Spleen (tissue), 11 donors: ENCODE measurements around the gene CCDC154. TPM values are rescaled to one million over a fixed set of nuclear protein-coding genes. Genes with fewer than 3 reads are reported as not detected.
A peak's percentile ranks its signal among the peaks of the same experiment; 100 is the strongest.

Experiments
- DNase-seq: peaks from one replicate; pipeline ENCODE4 v3.0.0-alpha.2; 2020
- H3K27ac ChIP-seq, 8 donors: fragments of 200-600 bp; sonication (generic) in 7 of 8; 1 replicate in 4 of 8; 2 replicates in 4 of 8; pipeline versions ENCODE4 v1.5.0 to v1.8.0; 2016 to 2021; ENCODE audit warnings: inconsistent platforms in 4 of 8, mild to moderate bottlenecking in 4 of 8, moderate library complexity in 1 of 8
- H3K27me3 ChIP-seq, 7 donors: fragments of 200-600 bp; sonication (generic) in 6 of 7; replicated peaks in 1 of 7; 1 replicate in 4 of 7; 2 replicates in 3 of 7; pipeline versions ENCODE4 v1.5.0 to v1.8.0; 2016 to 2021; ENCODE audit warnings: inconsistent platforms in 3 of 7, mild to moderate bottlenecking in 1 of 7
- H3K36me3 ChIP-seq, 6 donors: fragments of 200-600 bp; sonication (generic) in 5 of 6; 1 replicate in 4 of 6; 2 replicates in 2 of 6; pipeline versions ENCODE4 v1.5.0 to v1.8.0; 2016 to 2021; ENCODE audit warnings: inconsistent platforms in 2 of 6
- H3K4me1 ChIP-seq, 6 donors: fragments of 200-600 bp; sonication (generic) in 5 of 6; 1 replicate in 3 of 6; 2 replicates in 3 of 6; pipeline versions ENCODE4 v1.5.0 to v1.8.0; 2016 to 2021; ENCODE audit warnings: inconsistent platforms in 3 of 6
- H3K4me3 ChIP-seq, 8 donors: fragments of 200-600 bp; sonication (generic) in 7 of 8; 1 replicate in 4 of 8; 2 replicates in 4 of 8; pipeline versions ENCODE4 v1.5.0 to v1.8.0; 2016 to 2021; ENCODE audit warnings: inconsistent platforms in 4 of 8, mild to moderate bottlenecking in 4 of 8, moderate library complexity in 2 of 8
- H3K9me3 ChIP-seq, 8 donors: fragments of 200-600 bp; sonication (generic) in 7 of 8; 1 replicate in 4 of 8; 2 replicates in 4 of 8; pipeline versions ENCODE4 v1.5.0 to v1.8.0; 2016 to 2021; ENCODE audit warnings: inconsistent platforms in 4 of 8
- POLR2A ChIP-seq, 3 donors: fragments of 450-650 bp; IDR thresholded peaks; one replicate each; pipeline ENCODE4 v1.5.1; 2017; ENCODE audit warnings: antibody characterized with exemption in 3 of 3, mild to moderate bottlenecking in 1 of 3
- POLR2AphosphoS5 ChIP-seq, 3 donors: sonication (generic); formaldehyde crosslinking; IDR thresholded peaks; one replicate each; pipeline ENCODE4 v1.5.1; 2017; ENCODE audit warnings: antibody characterized with exemption in 3 of 3
- WGBS, 5 donors: extraction: QIAGEN DNeasy Blood & Tissue Kit in 3 of 5; methylation state at CpG; one replicate each; pipeline versions ENCODE4 v1.1.5 to v1.1.7; 2013 to 2018; 5-methylcytosine and 5-hydroxymethylcytosine counted together
- intact Hi-C: fragments of 100-400 bp; cut with DNase I; formaldehyde crosslinking; loops from one replicate; pipeline ENCODE4 v1.15.0; 2023; ENCODE audit warnings: low total_unique reads
- polyA plus RNA-seq, 3 donors: library from polyadenylated mRNA; stranded (reverse); fragments of 200-250 nt; gene quantifications; one replicate each; pipeline ENCODE4 v1.2.1, GENCODE V29; 2013
- total RNA-seq, 7 donors: library from RNA; depleted of rRNA in 3 of 7; stranded (reverse); fragments of >200 nt in 3 of 7; fragmentation: NEBNext Ultra II Directional in 4 of 7; extraction: Animal tissue kit (Norgen Biotek cat#: 25700) in 4 of 7; gene quantifications; one replicate each; pipeline versions ENCODE4 v1.1.0 to v1.2.1, GENCODE V29; 2016 to 2021
- TF ChIP-seq, protein P1 (sequence below), 11 experiments: fragments of 200-600 bp in 7 of 11; fragments of 450-650 bp in 4 of 11; sonication (generic) in 4 of 11; IDR thresholded peaks in 8 of 11; conservative IDR thresholded peaks in 3 of 11; 1 replicate in 7 of 11; 2 replicates in 4 of 11; pipeline versions ENCODE4 v1.4.0 to v1.8.0; 2016 to 2021; ENCODE audit warnings: antibody characterized with exemption in 11 of 11, inconsistent platforms in 4 of 11, mild to moderate bottlenecking in 1 of 11
- donor health status: healthy with polysubstance abuse.
- donor health status: DM: no; HTN: no; CAD: no; lungs with moderate emphysema.
- donor health status: DM: no; HTN: no; CAD: no.
- donor health status: Bipolar disorder and iron deficiency.
- donor health status: healthy.
- donor health status: DM: no; HTN: no; CAD: no.
- donor health status: DM: yes; HTN: yes; CAD: no.

The CCDC154 gene
- total and polyA plus RNA-seq, 10 donors = 1.6 to 18.2 (median 5.5) TPM

DNA sequence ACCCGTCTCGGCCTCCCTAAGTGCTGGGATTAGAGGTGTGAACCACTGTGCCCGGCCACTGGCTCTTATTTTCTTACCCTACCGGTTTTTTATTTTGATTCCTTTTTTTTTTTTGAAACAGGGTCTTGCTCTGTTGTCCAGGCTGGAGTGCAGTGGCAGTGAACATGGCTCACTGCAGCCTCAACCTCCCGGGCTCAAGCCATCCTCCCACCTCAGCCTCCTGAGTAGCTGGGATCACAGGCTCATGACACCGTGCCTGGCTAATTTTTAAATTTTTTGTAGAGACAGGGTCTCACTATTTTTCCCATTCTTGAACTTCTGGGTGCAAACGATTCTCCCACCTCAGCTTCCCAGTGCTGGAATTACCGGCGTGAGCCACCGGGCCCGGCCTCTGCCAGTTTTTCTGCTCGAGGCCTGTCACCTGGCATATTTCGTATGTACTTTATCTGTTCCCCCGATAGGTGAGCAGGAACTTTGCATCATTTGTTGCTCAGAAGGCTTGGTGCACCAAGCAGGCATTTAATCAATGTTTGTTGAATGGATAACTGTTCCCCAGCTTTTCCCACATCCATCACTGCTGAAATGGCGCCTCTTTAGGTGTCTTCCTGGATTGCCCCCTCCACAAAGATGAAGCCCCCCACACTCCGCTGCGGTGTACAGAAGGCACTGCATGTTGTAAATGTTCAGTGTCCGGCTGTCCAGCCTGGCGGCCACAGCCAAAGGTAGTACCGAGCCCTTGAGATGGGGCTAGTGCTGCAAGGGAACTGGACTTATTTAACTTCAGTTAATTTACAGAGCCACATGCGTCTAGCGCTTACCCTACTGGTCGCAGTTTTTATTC lies 47.9 kb upstream of the CCDC154 start:
- TF ChIP-seq, protein P1, sequence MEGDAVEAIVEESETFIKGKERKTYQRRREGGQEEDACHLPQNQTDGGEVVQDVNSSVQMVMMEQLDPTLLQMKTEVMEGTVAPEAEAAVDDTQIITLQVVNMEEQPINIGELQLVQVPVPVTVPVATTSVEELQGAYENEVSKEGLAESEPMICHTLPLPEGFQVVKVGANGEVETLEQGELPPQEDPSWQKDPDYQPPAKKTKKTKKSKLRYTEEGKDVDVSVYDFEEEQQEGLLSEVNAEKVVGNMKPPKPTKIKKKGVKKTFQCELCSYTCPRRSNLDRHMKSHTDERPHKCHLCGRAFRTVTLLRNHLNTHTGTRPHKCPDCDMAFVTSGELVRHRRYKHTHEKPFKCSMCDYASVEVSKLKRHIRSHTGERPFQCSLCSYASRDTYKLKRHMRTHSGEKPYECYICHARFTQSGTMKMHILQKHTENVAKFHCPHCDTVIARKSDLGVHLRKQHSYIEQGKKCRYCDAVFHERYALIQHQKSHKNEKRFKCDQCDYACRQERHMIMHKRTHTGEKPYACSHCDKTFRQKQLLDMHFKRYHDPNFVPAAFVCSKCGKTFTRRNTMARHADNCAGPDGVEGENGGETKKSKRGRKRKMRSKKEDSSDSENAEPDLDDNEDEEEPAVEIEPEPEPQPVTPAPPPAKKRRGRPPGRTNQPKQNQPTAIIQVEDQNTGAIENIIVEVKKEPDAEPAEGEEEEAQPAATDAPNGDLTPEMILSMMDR (IDR thresholded peaks at IDR 0.05 in 8 of 11, conservative IDR thresholded peaks at IDR 0.05 in 3 of 11) = no peak
- TF ChIP-seq POLR2AphosphoS5 (IDR thresholded peaks at IDR 0.05) = no peak
- TF ChIP-seq POLR2A (IDR thresholded peaks at IDR 0.05) = no peak
- DNase-seq = peak; percentile 79
- WGBS, 5 donors = 85 to 91% (median 87%) methylated on average over 23 of the region's 23 CpGs
- no peaks in the 10 kb centered on the region for H3K27me3 ChIP-seq
- intact Hi-C loops = no loop called here
- no peaks in the 10 kb centered on the region for H3K9me3 ChIP-seq
- peaks cover 0 to 31% (median 26%) of the 10 kb centered on the region in 6 donors for H3K36me3 ChIP-seq
- H3K4me3 ChIP-seq = peak overlapping the region; percentile 40 to 93 (median 77)
- H3K27ac ChIP-seq = peak overlapping the region; percentile 73 to 94 (median 88)
- peaks cover 15 to 49% (median 29%) of the 10 kb centered on the region in 6 donors for H3K4me1 ChIP-seq

DNA sequence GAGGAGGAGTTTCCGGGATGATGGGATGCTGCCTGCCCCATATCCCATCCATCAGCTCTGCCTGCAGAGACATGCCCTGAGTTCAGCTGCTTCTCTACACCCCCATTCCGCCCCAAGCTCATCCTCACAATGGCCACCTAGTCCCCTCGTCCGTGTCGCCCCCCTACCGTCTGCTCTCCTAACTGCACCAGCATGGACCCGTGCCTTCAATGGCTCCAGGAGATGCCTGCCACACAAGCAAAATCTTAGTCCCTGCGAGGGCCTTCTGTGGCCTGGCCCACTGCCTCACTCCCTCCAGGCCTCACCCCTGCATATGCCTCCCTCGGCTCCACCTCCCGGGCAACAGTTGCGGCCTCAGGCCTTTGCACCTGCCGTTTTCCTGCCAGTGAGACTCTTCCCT lies 47.0 kb upstream of the CCDC154 start:
- intact Hi-C loops = no loop called here
- Histone ChIP-seq H3K4me1 (peaks cover 15 to 48% (median 29%) of the 10 kb centered on the region in 6 donors), H3K27ac (no peak overlapping the region), H3K9me3 (no peaks in the 10 kb centered on the region), H3K27me3 (no peaks in the 10 kb centered on the region), H3K36me3 (peaks cover 0 to 21% (median 16%) of the 10 kb centered on the region in 6 donors), H3K4me3 (no peak overlapping the region)
- DNase-seq = peak; percentile 61
- WGBS, 5 donors = 90 to 97% (median 92%) methylated on average over 12 of the region's 12 CpGs
- TF ChIP-seq POLR2A (IDR thresholded peaks at IDR 0.05) (no peak), POLR2AphosphoS5 (IDR thresholded peaks at IDR 0.05) (no peak)
- TF ChIP-seq, protein P1 (IDR thresholded peaks at IDR 0.05 in 8 of 11, conservative IDR thresholded peaks at IDR 0.05 in 3 of 11) = no peak

DNA sequence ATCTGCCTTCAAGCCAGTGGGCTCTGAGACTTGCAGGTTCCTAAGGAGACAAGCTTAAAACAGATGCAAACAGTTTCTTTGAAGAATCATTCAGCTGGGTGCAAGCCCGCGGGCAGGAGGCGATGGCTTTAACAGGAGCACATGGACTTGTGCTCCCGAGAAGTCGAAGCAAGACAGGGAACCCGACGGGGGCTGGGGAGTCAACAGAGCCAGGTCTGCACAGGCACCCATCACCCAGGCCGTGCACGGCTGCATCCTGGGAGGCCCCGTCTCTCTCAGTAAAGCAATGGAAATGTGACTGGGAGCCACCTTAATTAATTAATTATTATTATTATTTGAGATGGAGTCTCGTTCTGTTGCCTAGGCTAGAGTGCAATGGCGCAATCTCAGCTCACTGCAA lies 44.7 kb upstream of the CCDC154 start:
- intact Hi-C loops = no loop called here
- no peak for DNase-seq
- Histone ChIP-seq H3K4me1 (peaks cover 9 to 27% (median 14%) of the 10 kb centered on the region in 6 donors), H3K9me3 (no peaks in the 10 kb centered on the region), H3K27me3 (no peaks in the 10 kb centered on the region), H3K27ac (no peak overlapping the region), H3K36me3 (no peaks in the 10 kb centered on the region), H3K4me3 (no peak overlapping the region)
- TF ChIP-seq POLR2A (IDR thresholded peaks at IDR 0.05) (no peak), POLR2AphosphoS5 (IDR thresholded peaks at IDR 0.05) (no peak)
- TF ChIP-seq, protein P1 (IDR thresholded peaks at IDR 0.05 in 8 of 11, conservative IDR thresholded peaks at IDR 0.05 in 3 of 11) = no peak
- 88 to 94% (median 92%) methylated on average over 12 of the region's 12 CpGs for WGBS, 5 donors

DNA sequence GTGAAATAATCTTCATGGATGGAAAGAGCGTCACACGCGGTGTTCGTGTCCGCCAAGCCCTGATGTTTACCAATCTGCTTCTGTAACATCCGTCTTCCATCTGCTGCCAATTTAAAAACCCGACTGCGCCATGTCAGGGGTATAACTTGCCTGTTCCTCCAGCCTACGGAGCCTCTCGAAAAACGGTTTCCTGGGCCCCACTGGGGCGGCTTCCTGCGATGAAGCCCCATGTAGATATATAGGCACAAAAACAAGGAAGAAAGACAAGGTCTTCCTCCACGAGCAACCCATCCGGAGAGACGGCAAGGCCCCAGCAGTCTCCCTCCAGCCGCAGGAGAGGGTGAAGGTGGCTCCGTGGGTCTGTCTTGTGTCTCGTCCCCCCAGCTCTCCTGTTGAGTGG lies 44.3 kb upstream of the CCDC154 start, which contains the start of gene PTX4:
Gene PTX4, minus strand, starts transcription at position 326 of the 400 bp plus-strand sequence. Its CDS starts 35 bp downstream, at position 291.
- Histone ChIP-seq H3K36me3 (no peaks in the 10 kb centered on the region), H3K4me1 (peaks cover 7 to 27% (median 9%) of the 10 kb centered on the region in 6 donors), H3K9me3 (no peaks in the 10 kb centered on the region), H3K27me3 (no peaks in the 10 kb centered on the region), H3K27ac (peak within 1 kb of the TSS in 5 of 8 donors; percentile 31 to 63 (median 33)), H3K4me3 (no peak within 1 kb of the TSS)
- no peak for DNase-seq
- TF ChIP-seq POLR2A (IDR thresholded peaks at IDR 0.05) (no peak), POLR2AphosphoS5 (IDR thresholded peaks at IDR 0.05) (no peak)
- TF ChIP-seq, protein P1 (IDR thresholded peaks at IDR 0.05 in 8 of 11, conservative IDR thresholded peaks at IDR 0.05 in 3 of 11) = no peak
- intact Hi-C loops = no loop called here
- WGBS, 5 donors = 55 to 82% (median 59%) methylated on average over 19 of the region's 19 CpGs
